ENCODE results near the gene MAP2K7. TPM values are rescaled to one million over a fixed set of nuclear protein-coding genes. Genes with fewer than 3 reads are reported as not detected.
A peak's percentile ranks its signal among the peaks of the same experiment; 100 is the strongest.

The MAP2K7 gene
- total RNA-seq, 1 experiment from 2014 or later = 54.0 TPM

DNA sequence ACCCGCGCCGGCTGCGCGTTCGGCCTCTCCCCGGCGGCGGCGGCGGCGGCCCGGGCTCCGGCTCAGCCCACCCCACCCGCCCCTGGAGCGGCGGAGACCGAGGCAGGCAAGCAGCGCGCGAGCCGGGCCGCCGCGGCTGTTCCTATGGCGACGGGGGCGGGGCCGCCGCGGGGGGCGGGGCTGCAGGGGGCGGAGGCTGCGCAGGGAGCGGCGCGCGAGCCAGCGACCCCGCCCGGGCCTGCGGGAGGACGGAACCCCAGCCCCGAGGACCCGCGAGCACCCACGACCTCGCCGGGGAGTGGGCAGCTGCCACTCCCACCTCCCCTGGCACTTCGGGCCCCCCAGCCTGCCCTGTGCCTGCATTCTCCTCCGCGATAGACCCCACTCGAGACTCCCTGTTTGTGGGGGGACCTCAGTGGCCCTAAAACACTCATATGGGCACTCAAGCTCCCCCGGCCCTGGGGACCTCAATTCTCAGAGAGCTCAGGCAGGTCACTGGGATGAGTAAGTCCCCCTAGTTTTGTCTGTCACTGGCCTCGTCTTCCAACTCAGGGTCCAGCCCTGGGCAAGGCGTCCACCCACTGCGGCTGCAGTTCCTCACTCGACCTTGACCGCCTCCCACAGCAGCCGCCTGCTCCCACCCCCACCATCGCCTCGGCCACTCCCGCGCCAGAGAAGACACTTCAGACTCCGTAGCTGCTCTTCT lies 22.5 kb downstream of the MAP2K7 start, which contains the start of gene CTXN1:
Gene CTXN1 (minus strand): TSS at position 115 of the 706 bp plus-strand sequence. CDS start 597 bp downstream, outside the sequence.
- Histone ChIP-seq H3K27ac (no peak within 1 kb of the TSS), H3K36me3 (ENCODE audit: low read depth) (no peaks in the 10 kb centered on the region), H4K20me1 (ENCODE audit: insufficient read depth) (peaks cover 8% of the 10 kb centered on the region; the same call in 1 of the 2 replicates), H2AFZ (peak within 1 kb of the TSS; percentile 78; the same call in 1 of the 2 replicates), H3K4me2 (peak within 1 kb of the TSS; percentile 82), H3K27me3 (ENCODE audit: insufficient read depth, low read depth) (no peaks in the 10 kb centered on the region), H3K4me3 (peak within 1 kb of the TSS; percentile 67), H3K9me2 (ENCODE audit: insufficient read depth) (no peaks in the 10 kb centered on the region), H3F3A (ENCODE audit: insufficient read depth, low read depth) (peaks cover 58% of the 10 kb centered on the region), H3K4me1 (replicated peaks; ENCODE audit: insufficient read depth) (peaks cover 34% of the 10 kb centered on the region), H3K9me3 (ENCODE audit: insufficient read depth, low read depth) (no peaks in the 10 kb centered on the region), H3K79me2 (ENCODE audit: low read depth) (0 out of 2 replicates have a peak, but pooled peaks cover 5% of the 10 kb centered on the region)
- peak in 1 of 2 experiments; percentile 84 for DNase-seq
- TF ChIP-seq EZH2 (IDR thresholded peaks at IDR 0.05; ENCODE audit: low read depth) = no peak
- TF ChIP-seq, protein P1, sequence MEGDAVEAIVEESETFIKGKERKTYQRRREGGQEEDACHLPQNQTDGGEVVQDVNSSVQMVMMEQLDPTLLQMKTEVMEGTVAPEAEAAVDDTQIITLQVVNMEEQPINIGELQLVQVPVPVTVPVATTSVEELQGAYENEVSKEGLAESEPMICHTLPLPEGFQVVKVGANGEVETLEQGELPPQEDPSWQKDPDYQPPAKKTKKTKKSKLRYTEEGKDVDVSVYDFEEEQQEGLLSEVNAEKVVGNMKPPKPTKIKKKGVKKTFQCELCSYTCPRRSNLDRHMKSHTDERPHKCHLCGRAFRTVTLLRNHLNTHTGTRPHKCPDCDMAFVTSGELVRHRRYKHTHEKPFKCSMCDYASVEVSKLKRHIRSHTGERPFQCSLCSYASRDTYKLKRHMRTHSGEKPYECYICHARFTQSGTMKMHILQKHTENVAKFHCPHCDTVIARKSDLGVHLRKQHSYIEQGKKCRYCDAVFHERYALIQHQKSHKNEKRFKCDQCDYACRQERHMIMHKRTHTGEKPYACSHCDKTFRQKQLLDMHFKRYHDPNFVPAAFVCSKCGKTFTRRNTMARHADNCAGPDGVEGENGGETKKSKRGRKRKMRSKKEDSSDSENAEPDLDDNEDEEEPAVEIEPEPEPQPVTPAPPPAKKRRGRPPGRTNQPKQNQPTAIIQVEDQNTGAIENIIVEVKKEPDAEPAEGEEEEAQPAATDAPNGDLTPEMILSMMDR (conservative IDR thresholded peaks at IDR 0.05) = no peak
- POLR2A ChIA-PET (ENCODE audit: unreplicated experiment) = no interaction called here
- intact Hi-C loops (cut with micrococcal nuclease; ENCODE audit: unreplicated experiment) = loop anchor here (5.0 to 10.0 kb wide), 2 partner anchors 251 to 326 kb away; partner anchors contain the start of gene MCEMP1
- CTCF ChIA-PET = interaction anchor here (0.6 kb wide), 1 partner anchor 178 kb away, joined by 4 read pairs; no protein-coding TSS in a partner anchor
- no TSS peak for BruUV-seq (replicated peaks)

DNA sequence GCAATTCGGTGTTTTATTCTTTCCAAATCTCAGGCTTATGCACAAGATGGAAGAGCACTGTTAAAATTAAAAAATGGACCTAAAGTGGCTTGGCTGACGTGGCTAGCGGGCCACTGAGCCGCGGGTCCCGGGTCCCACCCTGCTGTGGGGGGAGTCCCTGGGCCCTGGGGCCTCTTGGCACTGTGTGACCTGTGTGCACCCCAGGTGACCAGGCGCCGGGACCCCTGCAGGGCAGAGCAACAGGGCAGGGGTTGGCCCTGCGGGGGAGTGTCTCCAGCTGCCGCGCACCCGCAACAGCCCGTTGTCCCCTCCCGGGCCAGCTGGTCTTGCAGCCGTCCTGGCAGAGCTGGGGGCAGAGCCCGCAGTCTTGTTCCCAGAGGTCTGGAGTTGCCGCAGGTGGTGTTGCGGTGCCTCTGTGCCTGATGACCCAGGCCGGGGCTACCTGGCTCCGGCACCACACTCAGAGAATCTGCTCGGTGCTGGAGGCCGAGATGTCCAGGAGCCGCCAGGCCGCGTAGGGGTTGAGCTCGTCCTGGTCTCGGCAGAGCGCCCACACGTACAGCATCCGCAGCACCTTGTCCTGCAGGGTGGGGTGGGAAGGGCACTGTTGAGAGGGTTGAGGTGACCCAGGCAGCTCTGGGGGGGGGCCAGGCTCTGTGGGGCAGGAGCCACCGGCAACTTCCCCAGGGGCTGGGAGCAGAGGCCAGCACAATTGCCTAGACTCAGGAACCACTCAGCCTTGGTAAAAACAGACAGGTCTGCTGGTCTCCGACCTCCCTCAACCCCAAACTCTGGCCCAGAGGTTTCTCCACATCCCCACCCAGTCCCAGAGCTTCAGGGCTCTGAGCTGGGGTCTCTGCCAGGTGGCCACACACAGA lies 23.3 kb downstream of the MAP2K7 start:
- Histone ChIP-seq H3K79me2 (ENCODE audit: low read depth) (0 out of 2 replicates have a peak, but pooled peaks cover 5% of the 10 kb centered on the region), H3K4me3 (no peak overlapping the region), H4K20me1 (ENCODE audit: insufficient read depth) (peaks cover 8% of the 10 kb centered on the region; the same call in 1 of the 2 replicates), H3K36me3 (ENCODE audit: low read depth) (no peaks in the 10 kb centered on the region), H3K27me3 (ENCODE audit: insufficient read depth, low read depth) (no peaks in the 10 kb centered on the region), H3K4me2 (0 out of 2 replicates have a peak overlapping the region, but pooled peaks have one; percentile 82), H3K9me3 (ENCODE audit: insufficient read depth, low read depth) (no peaks in the 10 kb centered on the region), H3F3A (ENCODE audit: insufficient read depth, low read depth) (peaks cover 55% of the 10 kb centered on the region), H3K4me1 (replicated peaks; ENCODE audit: insufficient read depth) (peaks cover 28% of the 10 kb centered on the region), H3K9me2 (ENCODE audit: insufficient read depth) (no peaks in the 10 kb centered on the region), H2AFZ (no peak overlapping the region), H3K27ac (no peak overlapping the region)
- DNase-seq = no peak
- no TSS peak for BruUV-seq (replicated peaks)
- ChIA-PET CTCF (interaction anchor here (0.6 kb wide), 1 partner anchor 177 kb away, joined by 4 read pairs; no protein-coding TSS in a partner anchor), POLR2A (ENCODE audit: unreplicated experiment) (interaction anchor here (0.6 kb wide), 1 partner anchor 319 kb away, joined by 10 read pairs; no protein-coding TSS in a partner anchor)
- intact Hi-C loops (cut with micrococcal nuclease; ENCODE audit: unreplicated experiment) = loop anchor here (5.0 to 10.0 kb wide), 2 partner anchors 252 to 325 kb away; partner anchors contain the start of gene MCEMP1
- no peak for TF ChIP-seq EZH2 (IDR thresholded peaks at IDR 0.05; ENCODE audit: low read depth)
- TF ChIP-seq, protein P1 (conservative IDR thresholded peaks at IDR 0.05) = no peak
